Smooth muscle cell (in vitro differentiated cells): ENCODE measurements around the gene DIP2B. TPM values are rescaled to one million over a fixed set of nuclear protein-coding genes. Genes with fewer than 3 reads are reported as not detected.

ENCODE experiments used
- DNase-seq: peaks from one replicate; lab custom pipeline; 2025; ENCODE audit not compliant: unreplicated experiment; lab: John Stamatoyannopoulos, UW
- H2AFZ ChIP-seq: fragments of 200-600 bp; sonication (generic); 2 replicates; pipeline ENCODE4 v1.6.0; 2016; ENCODE audit warnings: antibody characterized with exemption, low read depth, mild to moderate bottlenecking
- H3F3A ChIP-seq: fragments of 200-600 bp; sonication (generic); 2 replicates; pipeline ENCODE4 v1.6.0; 2017; ENCODE audit warnings: antibody characterized with exemption, low read depth
- H3K27ac ChIP-seq: fragments of 200-600 bp; sonication (generic); 2 replicates; pipeline ENCODE4 v1.5.1; 2016; ENCODE audit warnings: low read depth, mild to moderate bottlenecking
- H3K27me3 ChIP-seq: fragments of 200-600 bp; sonication (generic); 2 replicates; pipeline ENCODE4 v1.6.1; 2016; ENCODE audit warnings: low read depth, mild to moderate bottlenecking
- H3K36me3 ChIP-seq: fragments of 200-600 bp; sonication (generic); 2 replicates; pipeline ENCODE4 v1.5.1; 2016; ENCODE audit warnings: low read depth
- H3K4me1 ChIP-seq: fragments of 200-600 bp; sonication (generic); 2 replicates; pipeline ENCODE4 v1.5.1; 2016; ENCODE audit warnings: low read depth
- H3K4me2 ChIP-seq: fragments of 200-600 bp; sonication (generic); 2 replicates; pipeline ENCODE4 v1.6.0; 2016; ENCODE audit warnings: mild to moderate bottlenecking
- H3K4me3 ChIP-seq: fragments of 200-600 bp; sonication (generic); 2 replicates; pipeline ENCODE4 v1.5.1; 2016; ENCODE audit warnings: mild to moderate bottlenecking
- H3K79me2 ChIP-seq: fragments of 200-600 bp; sonication (generic); 2 replicates; pipeline ENCODE4 v1.6.0; 2016; ENCODE audit warnings: low read depth, mild to moderate bottlenecking
- H3K9ac ChIP-seq: fragments of 200-600 bp; sonication (generic); 2 replicates; pipeline ENCODE4 v1.6.0; 2016; ENCODE audit warnings: low read depth
- H3K9me3 ChIP-seq: fragments of 200-600 bp; sonication (generic); replicated peaks from 2 replicates; pipeline ENCODE4 v1.5.1; 2016; ENCODE audit warnings: low read depth
- H4K20me1 ChIP-seq: fragments of 200-600 bp; sonication (generic); 2 replicates; pipeline ENCODE4 v1.6.0; 2016; ENCODE audit warnings: low read depth
- CTCF ChIP-seq: fragments of 200-600 bp; sonication (generic); IDR thresholded peaks from 2 replicates; pipeline ENCODE4 v1.5.1; 2017; ENCODE audit warnings: borderline replicate concordance, mild to moderate bottlenecking, antibody characterized with exemption; ENCODE audit not compliant: insufficient read depth, poor library complexity, severe bottlenecking
- WGBS: methylation state at CpG from one replicate; pipeline ENCODE4 v1.1.7; 2016; ENCODE audit warnings: low lambda C conversion rate; 5-methylcytosine and 5-hydroxymethylcytosine counted together
- polyA plus RNA-seq: library from polyadenylated mRNA; unstranded; fragments of >200 nt; fragmentation: Nextera tagmentation; extraction: Ambion mirVana; gene quantifications from 2 replicates; pipeline ENCODE4 v1.2.1, GENCODE V29; 2016
- total RNA-seq: library from RNA; depleted of rRNA; stranded (reverse); fragments of >200 nt; gene quantifications from 2 replicates; pipeline ENCODE4 v1.2.3, GENCODE V29; 2014

Gene DIP2B
- total and polyA plus RNA-seq, 2 experiments from 2014 or later, result 5.8 to 35.2 TPM

DNA sequence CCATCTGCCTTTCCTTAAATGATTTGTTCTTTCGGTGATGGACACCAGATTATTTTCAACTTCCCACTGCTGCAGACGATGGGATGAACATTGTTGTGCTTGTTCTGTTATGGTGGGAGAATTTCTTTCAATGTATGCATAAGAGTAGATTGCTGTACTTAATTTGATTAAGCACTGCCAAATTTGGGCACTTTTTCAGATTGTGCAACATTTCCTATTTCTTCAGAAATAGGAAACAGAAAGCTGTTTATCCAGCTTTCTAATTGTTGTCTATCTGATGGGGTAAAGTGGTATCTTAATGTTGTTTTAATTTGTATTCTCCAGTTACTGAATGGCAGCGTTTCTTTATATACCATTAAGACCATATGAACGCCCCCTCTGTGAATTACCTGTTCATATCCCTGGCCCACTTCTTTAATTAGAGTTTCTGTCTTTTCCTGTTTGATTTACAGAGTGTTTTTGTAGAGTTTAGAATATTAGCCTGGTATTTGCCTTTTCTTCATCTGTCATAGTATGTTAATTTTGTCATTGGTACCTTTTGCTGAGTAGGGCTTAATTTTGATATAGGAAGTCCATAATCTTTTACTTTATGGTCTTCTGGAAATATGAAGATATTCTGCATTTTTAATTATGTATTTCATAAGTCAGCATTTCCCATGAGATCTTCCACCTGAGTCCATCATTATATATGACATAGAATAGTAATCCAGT lies 59.6 kb downstream of the DIP2B start:
- H3K36me3 ChIP-seq, result no peaks in the 10 kb centered on the region
- WGBS, result 87% methylated on average over 4 of the region's 4 CpGs
- peaks cover 80% of the 10 kb centered on the region for H3K79me2 ChIP-seq
- H3K9me3 ChIP-seq, result no peaks in the 10 kb centered on the region
- H3K27ac ChIP-seq, result no peak overlapping the region
- H4K20me1 ChIP-seq, result peaks cover 20% of the 10 kb centered on the region
- H3K4me3 ChIP-seq, result no peak overlapping the region
- H3F3A ChIP-seq, result no peaks in the 10 kb centered on the region
- H3K9ac ChIP-seq, result no peak overlapping the region
- peaks cover 5% of the 10 kb centered on the region for H3K4me1 ChIP-seq
- H3K4me2 ChIP-seq, result no peak overlapping the region
- TF ChIP-seq CTCF, result no peak
- H3K27me3 ChIP-seq, result no peaks in the 10 kb centered on the region
- DNase-seq, result no peak
- no peak overlapping the region for H2AFZ ChIP-seq

DNA sequence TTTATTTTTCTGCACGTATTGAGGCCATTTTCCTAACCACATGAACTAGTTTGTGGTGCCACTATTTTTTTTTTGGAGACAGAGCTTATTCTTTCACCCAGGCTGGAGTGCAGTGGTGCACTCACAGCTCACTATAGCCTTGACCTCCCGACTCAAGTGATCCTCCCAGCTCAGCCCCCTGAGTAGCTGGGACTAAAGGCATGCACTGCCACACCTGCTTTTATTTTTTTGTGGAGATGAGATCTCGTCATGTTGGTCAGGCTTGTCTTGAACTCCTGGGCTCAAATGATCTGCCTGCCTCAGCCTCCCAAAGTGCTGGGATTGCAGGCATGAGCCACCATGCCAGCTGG lies 60.1 kb downstream of the DIP2B start:
- WGBS, result 80% methylated on average over 3 of the region's 3 CpGs
- H4K20me1 ChIP-seq, result peaks cover 20% of the 10 kb centered on the region
- DNase-seq, result no peak
- no peak overlapping the region for H3K4me2 ChIP-seq
- H3K79me2 ChIP-seq, result peaks cover 81% of the 10 kb centered on the region
- no peak overlapping the region for H2AFZ ChIP-seq
- H3K27me3 ChIP-seq, result no peaks in the 10 kb centered on the region
- no peaks in the 10 kb centered on the region for H3F3A ChIP-seq
- H3K9me3 ChIP-seq, result no peaks in the 10 kb centered on the region
- H3K4me1 ChIP-seq, result peaks cover 10% of the 10 kb centered on the region
- no peak overlapping the region for H3K9ac ChIP-seq
- no peaks in the 10 kb centered on the region for H3K36me3 ChIP-seq
- no peak overlapping the region for H3K27ac ChIP-seq
- H3K4me3 ChIP-seq, result no peak overlapping the region
- no peak for TF ChIP-seq CTCF

DNA sequence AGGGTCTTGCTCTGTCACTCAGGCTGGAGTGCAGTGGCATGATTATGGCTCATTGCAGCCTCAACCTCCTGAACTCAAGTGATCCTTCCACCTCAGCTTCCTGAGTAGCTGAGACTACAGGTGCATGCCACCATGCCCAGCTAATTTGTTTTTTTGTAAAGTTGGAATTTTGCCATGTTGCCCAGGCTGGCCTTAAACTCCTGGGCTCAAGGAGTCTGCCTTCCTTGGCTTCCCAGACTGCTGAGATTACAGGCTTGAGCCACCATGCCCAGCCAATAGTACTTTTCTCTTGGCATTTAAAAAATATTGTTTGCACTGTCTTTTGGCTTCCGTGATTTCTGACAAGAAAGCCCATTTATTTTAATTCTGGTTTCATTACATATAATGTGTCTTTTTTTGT lies 61.3 kb downstream of the DIP2B start:
- Histone ChIP-seq H4K20me1 (peaks cover 20% of the 10 kb centered on the region), H3F3A (no peaks in the 10 kb centered on the region), H2AFZ (no peak overlapping the region), H3K9ac (no peak overlapping the region), H3K27me3 (no peaks in the 10 kb centered on the region), H3K36me3 (no peaks in the 10 kb centered on the region), H3K27ac (no peak overlapping the region), H3K9me3 (no peaks in the 10 kb centered on the region), H3K4me2 (no peak overlapping the region), H3K79me2 (peaks cover 82% of the 10 kb centered on the region), H3K4me3 (no peak overlapping the region), H3K4me1 (peaks cover 10% of the 10 kb centered on the region)
- TF ChIP-seq CTCF, result no peak
- WGBS, result 97% methylated on average over 1 of the region's 1 CpG
- DNase-seq, result no peak

- no peak overlapping the region for H3K4me3 ChIP-seq
- peaks cover 19% of the 10 kb centered on the region for H3K4me1 ChIP-seq
- no peak overlapping the region for H2AFZ ChIP-seq
- peaks cover under 1% of the 10 kb centered on the region for H3F3A ChIP-seq
- no peak overlapping the region for H3K9ac ChIP-seq
- peak overlapping the region; percentile 43 for H3K27ac ChIP-seq
- H4K20me1 ChIP-seq, result peaks cover 19% of the 10 kb centered on the region
- no peaks in the 10 kb centered on the region for H3K36me3 ChIP-seq
- TF ChIP-seq CTCF, result no peak
- 32% methylated on average over 1 of the region's 1 CpG for WGBS
- no peak for DNase-seq
- peak overlapping the region; percentile 30 for H3K4me2 ChIP-seq
- peaks cover 76% of the 10 kb centered on the region for H3K79me2 ChIP-seq
- H3K27me3 ChIP-seq, result no peaks in the 10 kb centered on the region
- no peaks in the 10 kb centered on the region for H3K9me3 ChIP-seq
Observed at GRCh38 chr12:50567926-50568325, 63.1 kb downstream of the DIP2B start.
